T-helper 1 cell treated with Interleukin-12 subunit alpha and Interleukin-12 subunit beta and Interleukin-4 antibody, amounts not matched to agents 30 μg/mL and 1 μg/mL, for 36 hours (primary cell): Measurements from ENCODE around the gene MPC1L.
"Not testable (repeated sequence)": the region's sequence is repeated elsewhere in the genome, so short reads cannot be mapped to it uniquely, and the experiment has no call there.

ENCODE experiments used
- H3K27ac Mint-ChIP-seq: one replicate; pipeline ENCODE4 v1.8.0; 2021; ENCODE audit warnings: mild to moderate bottlenecking, mixed read lengths
- H3K27me3 Mint-ChIP-seq: one replicate; pipeline ENCODE4 v1.8.0; 2021; ENCODE audit warnings: low read depth, mixed read lengths
- H3K36me3 Mint-ChIP-seq: one replicate; pipeline ENCODE4 v1.8.0; 2021; ENCODE audit warnings: low read depth, mixed read lengths
- H3K4me1 Mint-ChIP-seq: one replicate; pipeline ENCODE4 v1.8.0; 2021; ENCODE audit warnings: low read depth, mixed read lengths
- H3K4me3 Mint-ChIP-seq: one replicate; pipeline ENCODE4 v1.8.0; 2021; ENCODE audit warnings: mild to moderate bottlenecking, moderate library complexity, mixed read lengths
- H3K9me3 Mint-ChIP-seq: one replicate; pipeline ENCODE4 v1.8.0; 2021; ENCODE audit warnings: mixed read lengths

MPC1L gene

GRCh38 chrX:40623139-40623536 lies at the start of gene MPC1L:
MPC1L (plus strand) TSS chrX:40623428; CDS start chrX:40623566, 138 bp downstream.
- H3K36me3 Mint-ChIP-seq: peaks cover 3% of the 10 kb centered on the region
- H3K4me3 Mint-ChIP-seq: no peak within 1 kb of the TSS
- H3K27ac Mint-ChIP-seq: no peak within 1 kb of the TSS
- H3K4me1 Mint-ChIP-seq: no peaks in the 10 kb centered on the region
- no peaks in the 10 kb centered on the region for H3K27me3 Mint-ChIP-seq
- H3K9me3 Mint-ChIP-seq: no peaks in the 10 kb centered on the region

- Mint-ChIP-seq H3K27me3 (no peaks in the 10 kb centered on the region), H3K27ac (no peak overlapping the region), H3K4me3 (no peak overlapping the region), H3K4me1 (peaks cover 13% of the 10 kb centered on the region), H3K9me3 (no peaks in the 10 kb centered on the region), H3K36me3 (no peaks in the 10 kb centered on the region)
Observed at GRCh38 chrX:40573763-40574162, 49.5 kb upstream of the MPC1L start.

DNA sequence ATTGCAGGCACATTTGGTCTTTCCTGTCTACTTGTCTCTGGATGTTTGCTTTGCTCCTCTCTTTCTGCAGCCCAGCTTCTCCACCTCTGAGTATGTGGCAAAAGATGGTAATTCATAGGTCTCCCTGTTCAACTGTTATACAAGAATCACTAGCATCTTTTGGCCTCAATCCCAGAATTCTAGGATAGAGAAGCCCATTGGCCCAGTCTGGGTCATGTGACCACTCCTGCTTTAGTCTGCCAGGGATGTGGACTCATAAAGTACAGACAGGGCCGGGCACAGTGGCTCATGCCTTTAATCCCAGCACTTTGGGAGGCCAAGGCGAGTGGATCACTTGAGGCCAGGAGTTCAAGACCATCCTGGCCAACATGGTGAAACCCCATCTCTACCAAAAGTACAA lies 47.8 kb upstream of the MPC1L start:
- not testable (repeated sequence) for H3K27ac Mint-ChIP-seq, H3K27me3 Mint-ChIP-seq, H3K4me3 Mint-ChIP-seq, H3K9me3 Mint-ChIP-seq, H3K36me3 Mint-ChIP-seq
- peaks cover 14% of the 10 kb centered on the region for H3K4me1 Mint-ChIP-seq

GRCh38 chrX:40576291-40576690 lies 46.9 kb upstream of the MPC1L start:
- H3K27ac Mint-ChIP-seq: no peak overlapping the region
- no peaks in the 10 kb centered on the region for H3K36me3 Mint-ChIP-seq
- peaks cover 7% of the 10 kb centered on the region for H3K4me1 Mint-ChIP-seq
- H3K27me3 Mint-ChIP-seq: no peaks in the 10 kb centered on the region
- no peaks in the 10 kb centered on the region for H3K9me3 Mint-ChIP-seq
- no peak overlapping the region for H3K4me3 Mint-ChIP-seq

DNA sequence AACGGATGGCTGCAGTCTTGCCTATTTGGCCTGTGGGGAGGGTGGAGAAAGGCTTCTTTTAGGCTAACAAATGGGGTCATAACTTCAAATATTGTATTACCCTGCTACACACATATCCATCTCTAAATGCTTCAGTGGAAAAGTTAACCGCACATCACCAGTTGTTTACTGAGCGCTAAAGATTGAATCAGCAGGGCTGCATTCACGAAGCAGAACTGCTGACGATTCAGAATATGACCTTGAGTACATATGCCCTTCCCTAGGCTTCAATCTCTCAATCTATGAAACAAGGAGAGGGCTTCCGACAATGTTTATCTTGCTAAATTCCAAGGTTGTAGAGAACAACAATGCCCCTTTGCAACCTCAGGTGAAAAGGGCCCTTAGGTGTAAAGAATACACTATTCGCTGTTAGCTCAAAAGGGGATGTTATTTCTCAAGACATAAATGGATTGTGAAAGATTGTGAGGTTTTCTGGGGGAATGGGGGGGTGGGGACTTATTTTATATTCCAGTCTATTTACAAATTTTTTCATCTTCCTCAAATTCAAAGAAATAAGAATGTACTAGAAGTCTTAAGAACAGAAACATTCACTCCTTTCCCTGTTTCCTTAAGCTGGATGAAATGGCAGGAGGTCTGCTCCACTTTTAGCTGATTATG lies 45.1 kb upstream of the MPC1L start:
- peaks cover 8% of the 10 kb centered on the region for H3K4me1 Mint-ChIP-seq
- H3K9me3 Mint-ChIP-seq: no peaks in the 10 kb centered on the region
- no peak overlapping the region for H3K27ac Mint-ChIP-seq
- H3K36me3 Mint-ChIP-seq: no peaks in the 10 kb centered on the region
- peak overlapping the region; percentile 17 for H3K4me3 Mint-ChIP-seq
- H3K27me3 Mint-ChIP-seq: no peaks in the 10 kb centered on the region

- H3K9me3 Mint-ChIP-seq: no peaks in the 10 kb centered on the region
- no peak overlapping the region for H3K27ac Mint-ChIP-seq
- no peak overlapping the region for H3K4me3 Mint-ChIP-seq
- no peaks in the 10 kb centered on the region for H3K36me3 Mint-ChIP-seq
- H3K4me1 Mint-ChIP-seq: peaks cover 8% of the 10 kb centered on the region
- H3K27me3 Mint-ChIP-seq: no peaks in the 10 kb centered on the region
Observed at GRCh38 chrX:40579141-40579540, 44.1 kb upstream of the MPC1L start.

DNA sequence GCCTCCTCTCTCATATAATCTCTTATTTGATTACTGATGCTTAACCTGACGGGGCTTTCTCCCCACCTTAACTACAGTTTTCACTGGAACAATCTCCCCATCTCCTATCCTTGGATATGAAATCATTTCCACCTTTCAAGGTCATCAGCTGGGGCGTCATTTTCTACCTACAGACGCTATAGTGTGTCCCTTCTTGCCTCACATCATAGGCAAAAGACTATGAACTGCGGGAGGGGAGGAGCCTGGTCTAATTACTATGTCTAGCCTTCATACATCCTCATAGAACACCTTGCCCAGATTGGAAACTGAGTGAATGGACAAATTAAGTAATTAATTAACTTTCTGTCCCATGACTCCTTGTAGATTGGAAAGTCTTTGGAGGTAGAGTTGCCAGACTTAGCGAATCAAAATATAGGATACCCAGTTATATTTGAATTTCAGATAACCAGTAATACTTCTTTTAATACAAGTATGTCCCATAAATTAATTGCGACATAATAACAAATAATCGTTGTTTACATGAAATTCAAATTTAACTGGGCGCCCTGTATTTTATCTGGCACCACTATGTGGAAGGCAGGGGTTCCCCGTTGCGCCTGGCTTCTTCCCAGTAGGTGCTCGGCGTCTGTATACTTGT lies 43.2 kb upstream of the MPC1L start:
- peak overlapping the region; percentile 86 for H3K27ac Mint-ChIP-seq
- peaks cover 7% of the 10 kb centered on the region for H3K4me1 Mint-ChIP-seq
- H3K36me3 Mint-ChIP-seq: no peaks in the 10 kb centered on the region
- no peaks in the 10 kb centered on the region for H3K27me3 Mint-ChIP-seq
- no peaks in the 10 kb centered on the region for H3K9me3 Mint-ChIP-seq
- peak overlapping the region; percentile 87 for H3K4me3 Mint-ChIP-seq

- peaks cover 7% of the 10 kb centered on the region for H3K4me1 Mint-ChIP-seq
- no peaks in the 10 kb centered on the region for H3K9me3 Mint-ChIP-seq
- no peaks in the 10 kb centered on the region for H3K36me3 Mint-ChIP-seq
- peak within 1 kb of the TSS; percentile 87 for H3K4me3 Mint-ChIP-seq
- H3K27ac Mint-ChIP-seq: peak within 1 kb of the TSS; percentile 86
- H3K27me3 Mint-ChIP-seq: no peaks in the 10 kb centered on the region
Observed at GRCh38 chrX:40580537-40581335, 42.5 kb upstream of the MPC1L start, which contains the start of gene ATP6AP2. ATP6AP2 (plus strand) TSS chrX:40580970; CDS start chrX:40581066, 96 bp downstream.

DNA sequence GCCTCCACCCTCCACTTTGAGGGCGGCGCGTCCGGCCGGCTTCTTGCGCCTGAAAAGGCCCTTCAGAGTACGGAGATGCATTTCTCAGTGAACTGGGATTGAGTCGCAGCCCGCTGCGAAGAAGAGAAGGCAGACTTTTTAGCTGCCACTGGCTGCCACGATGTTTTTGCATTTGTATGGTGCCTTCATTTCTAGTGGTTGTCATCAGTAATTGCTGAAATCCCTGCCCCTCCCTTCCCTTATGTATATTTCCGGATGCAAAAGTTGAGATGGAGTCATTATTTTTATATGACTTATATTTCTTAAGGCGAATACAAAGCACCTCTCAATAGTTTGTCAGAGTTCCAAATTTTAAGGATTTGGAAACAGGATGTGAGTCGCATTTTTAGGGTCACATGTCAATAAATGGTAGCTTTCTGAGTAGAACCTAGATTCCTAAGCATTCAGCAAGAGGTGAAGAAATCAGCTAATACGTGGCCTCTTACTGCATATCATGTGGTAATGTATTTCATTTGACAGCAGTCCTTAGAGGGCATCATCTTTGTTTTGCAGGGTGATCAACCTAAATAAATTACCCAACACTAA lies 41.8 kb upstream of the MPC1L start:
- no peaks in the 10 kb centered on the region for H3K9me3 Mint-ChIP-seq
- H3K27me3 Mint-ChIP-seq: no peaks in the 10 kb centered on the region
- H3K36me3 Mint-ChIP-seq: no peaks in the 10 kb centered on the region
- H3K4me3 Mint-ChIP-seq: peak overlapping the region; percentile 79
- H3K27ac Mint-ChIP-seq: peak overlapping the region; percentile 70
- peaks cover 12% of the 10 kb centered on the region for H3K4me1 Mint-ChIP-seq

GRCh38 chrX:40582178-40582577 lies 41.0 kb upstream of the MPC1L start:
- not testable (repeated sequence) for H3K36me3 Mint-ChIP-seq, H3K27ac Mint-ChIP-seq, H3K9me3 Mint-ChIP-seq, H3K27me3 Mint-ChIP-seq
- peak overlapping the region; percentile 25 for H3K4me3 Mint-ChIP-seq
- peaks cover 12% of the 10 kb centered on the region for H3K4me1 Mint-ChIP-seq

DNA sequence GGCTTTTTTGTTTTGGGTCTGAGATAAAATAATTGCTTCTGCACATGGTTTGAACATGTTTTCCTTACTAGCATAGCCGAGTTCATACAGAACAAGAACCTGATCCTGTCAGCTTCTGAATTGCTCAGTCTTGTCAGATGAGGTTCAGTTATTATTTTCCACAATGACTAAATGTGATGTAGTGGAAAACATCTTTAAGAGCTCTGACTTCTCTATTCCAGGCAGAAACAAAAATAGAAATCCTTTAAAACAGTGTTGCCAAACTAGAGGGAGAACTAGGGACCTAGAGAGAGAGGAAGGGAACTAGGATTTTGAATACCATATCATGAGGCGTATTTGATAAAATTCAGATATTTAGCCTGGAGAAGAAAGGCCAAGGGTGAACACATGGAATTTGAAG lies 40.4 kb upstream of the MPC1L start:
- no peaks in the 10 kb centered on the region for H3K9me3 Mint-ChIP-seq
- H3K27ac Mint-ChIP-seq: no peak overlapping the region
- H3K36me3 Mint-ChIP-seq: no peaks in the 10 kb centered on the region
- H3K27me3 Mint-ChIP-seq: no peaks in the 10 kb centered on the region
- peak overlapping the region; percentile 25 for H3K4me3 Mint-ChIP-seq
- peaks cover 15% of the 10 kb centered on the region for H3K4me1 Mint-ChIP-seq

DNA sequence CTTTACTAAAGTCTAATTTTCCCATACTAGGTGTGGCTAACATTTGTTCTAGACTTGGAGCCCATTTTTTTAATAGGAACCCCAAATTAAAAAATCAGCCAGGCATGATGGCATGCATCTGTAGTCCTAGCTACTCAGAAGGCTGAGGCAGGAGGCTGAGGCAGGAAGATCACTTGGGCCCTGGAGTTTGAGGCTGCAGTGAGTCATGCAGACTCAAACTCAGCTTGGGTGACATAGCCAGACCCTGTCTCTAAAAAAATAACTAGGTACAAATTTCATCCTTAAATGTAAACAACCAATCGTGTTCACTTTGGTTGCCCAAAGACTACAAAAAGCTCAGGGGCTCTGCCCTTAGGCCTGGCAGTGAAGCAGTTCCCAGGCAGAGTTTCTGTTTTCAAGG lies 35.6 kb upstream of the MPC1L start:
- H3K4me3 Mint-ChIP-seq, H3K9me3 Mint-ChIP-seq, H3K27ac Mint-ChIP-seq, H3K27me3 Mint-ChIP-seq, H3K36me3 Mint-ChIP-seq: not testable (repeated sequence)
- H3K4me1 Mint-ChIP-seq: peaks cover 18% of the 10 kb centered on the region

GRCh38 chrX:40589616-40590321 lies 33.5 kb upstream of the MPC1L start:
- H3K27me3 Mint-ChIP-seq, H3K9me3 Mint-ChIP-seq, H3K4me3 Mint-ChIP-seq: not testable (repeated sequence)
- peaks cover 12% of the 10 kb centered on the region for H3K36me3 Mint-ChIP-seq
- H3K4me1 Mint-ChIP-seq: peaks cover 16% of the 10 kb centered on the region
- peak overlapping the region; percentile 70 for H3K27ac Mint-ChIP-seq

DNA sequence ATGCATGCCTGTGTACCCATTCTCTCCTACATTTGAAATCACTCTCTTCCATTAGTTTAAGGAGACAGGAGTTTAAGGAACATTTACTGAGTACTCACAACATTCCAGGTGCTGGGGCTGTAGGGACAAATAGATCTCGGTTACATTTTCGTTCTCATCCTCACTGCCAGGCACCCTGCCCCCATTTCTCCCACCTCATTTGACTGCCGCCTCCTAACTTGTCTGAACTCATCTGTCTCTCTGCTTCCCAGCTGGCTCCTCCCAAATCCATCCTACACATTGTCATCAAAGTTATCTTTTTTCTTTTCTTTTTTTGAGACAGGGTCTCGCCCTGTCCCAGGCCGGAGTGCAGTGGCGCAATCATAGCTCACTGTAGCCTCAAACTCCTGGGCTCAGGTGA lies 19.8 kb upstream of the MPC1L start:
- Mint-ChIP-seq H3K4me1 (no peaks in the 10 kb centered on the region), H3K27me3 (no peaks in the 10 kb centered on the region), H3K9me3 (no peaks in the 10 kb centered on the region), H3K27ac (no peak overlapping the region), H3K36me3 (peaks cover 22% of the 10 kb centered on the region), H3K4me3 (no peak overlapping the region)
